Measurements from ENCODE around the gene DNAH7.

DNA sequence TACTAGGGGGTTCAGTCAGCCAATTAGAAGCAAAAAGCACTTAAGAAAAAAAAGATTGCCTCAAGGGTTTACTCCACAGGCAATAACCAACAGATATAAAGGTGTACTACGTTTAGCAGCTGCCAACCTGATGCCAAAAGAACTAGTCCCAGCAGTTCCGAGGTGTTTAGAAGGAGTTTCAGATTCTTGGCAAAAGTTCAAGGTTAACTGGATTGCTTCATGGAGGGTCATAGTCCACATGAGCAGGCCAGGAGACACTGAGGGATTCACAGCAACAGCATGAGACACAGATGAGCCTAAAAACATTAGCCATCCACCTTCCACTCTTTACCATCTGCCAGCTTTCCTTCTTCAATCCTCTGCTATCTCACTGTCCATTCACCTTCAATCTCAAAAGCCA is 4.9 kb upstream of the DNAH7 start:
- TF ChIP-seq POLR2AphosphoS2 (IDR thresholded peaks at IDR 0.05; ENCODE audit: low read depth, low read length) (no peak), POLR2AphosphoS5 (IDR thresholded peaks at IDR 0.05; ENCODE audit: low read length) (no peak), NRF1 (conservative IDR thresholded peaks at IDR 0.05; ENCODE audit: low read depth, low read length) (no peak), ASH2L (IDR thresholded peaks at IDR 0.05; ENCODE audit: borderline replicate concordance, low read depth) (no peak), CHD2 (IDR thresholded peaks at IDR 0.05; ENCODE audit: borderline replicate concordance, low read depth, low read length) (no peak), KDM1A (IDR thresholded peaks at IDR 0.05; ENCODE audit: borderline replicate concordance) (no peak), EZH2 (IDR thresholded peaks at IDR 0.05; ENCODE audit: borderline replicate concordance, control insufficient read depth, low read depth, low read length) (no peak), CEBPB (IDR thresholded peaks at IDR 0.05; ENCODE audit: borderline replicate concordance in 1 of 2, low read depth in 2 of 2, low read length in 2 of 2) (no peak), BCL11A (IDR thresholded peaks at IDR 0.05; ENCODE audit: low read depth, low read length) (no peak), SIN3A (IDR thresholded peaks at IDR 0.05; ENCODE audit: low read depth, low read length) (no peak), POLR2A (IDR thresholded peaks at IDR 0.05; ENCODE audit: low read depth, low read length) (no peak), MTA3 (IDR thresholded peaks at IDR 0.05; ENCODE audit: borderline replicate concordance, low read length) (no peak)
- TF ChIP-seq, protein P1, sequence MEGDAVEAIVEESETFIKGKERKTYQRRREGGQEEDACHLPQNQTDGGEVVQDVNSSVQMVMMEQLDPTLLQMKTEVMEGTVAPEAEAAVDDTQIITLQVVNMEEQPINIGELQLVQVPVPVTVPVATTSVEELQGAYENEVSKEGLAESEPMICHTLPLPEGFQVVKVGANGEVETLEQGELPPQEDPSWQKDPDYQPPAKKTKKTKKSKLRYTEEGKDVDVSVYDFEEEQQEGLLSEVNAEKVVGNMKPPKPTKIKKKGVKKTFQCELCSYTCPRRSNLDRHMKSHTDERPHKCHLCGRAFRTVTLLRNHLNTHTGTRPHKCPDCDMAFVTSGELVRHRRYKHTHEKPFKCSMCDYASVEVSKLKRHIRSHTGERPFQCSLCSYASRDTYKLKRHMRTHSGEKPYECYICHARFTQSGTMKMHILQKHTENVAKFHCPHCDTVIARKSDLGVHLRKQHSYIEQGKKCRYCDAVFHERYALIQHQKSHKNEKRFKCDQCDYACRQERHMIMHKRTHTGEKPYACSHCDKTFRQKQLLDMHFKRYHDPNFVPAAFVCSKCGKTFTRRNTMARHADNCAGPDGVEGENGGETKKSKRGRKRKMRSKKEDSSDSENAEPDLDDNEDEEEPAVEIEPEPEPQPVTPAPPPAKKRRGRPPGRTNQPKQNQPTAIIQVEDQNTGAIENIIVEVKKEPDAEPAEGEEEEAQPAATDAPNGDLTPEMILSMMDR (IDR thresholded peaks at IDR 0.05 in 2 of 3, conservative IDR thresholded peaks at IDR 0.05 in 1 of 3; ENCODE audit: control insufficient read depth in 2 of 3, extremely low read depth in 1 of 3, insufficient read depth in 1 of 3, low read depth in 3 of 3, low read length in 3 of 3) = no peak
- TF ChIP-seq, protein P2, sequence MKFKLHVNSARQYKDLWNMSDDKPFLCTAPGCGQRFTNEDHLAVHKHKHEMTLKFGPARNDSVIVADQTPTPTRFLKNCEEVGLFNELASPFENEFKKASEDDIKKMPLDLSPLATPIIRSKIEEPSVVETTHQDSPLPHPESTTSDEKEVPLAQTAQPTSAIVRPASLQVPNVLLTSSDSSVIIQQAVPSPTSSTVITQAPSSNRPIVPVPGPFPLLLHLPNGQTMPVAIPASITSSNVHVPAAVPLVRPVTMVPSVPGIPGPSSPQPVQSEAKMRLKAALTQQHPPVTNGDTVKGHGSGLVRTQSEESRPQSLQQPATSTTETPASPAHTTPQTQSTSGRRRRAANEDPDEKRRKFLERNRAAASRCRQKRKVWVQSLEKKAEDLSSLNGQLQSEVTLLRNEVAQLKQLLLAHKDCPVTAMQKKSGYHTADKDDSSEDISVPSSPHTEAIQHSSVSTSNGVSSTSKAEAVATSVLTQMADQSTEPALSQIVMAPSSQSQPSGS (IDR thresholded peaks at IDR 0.05; ENCODE audit: low read length) = no peak
